B cell (primary cell): ENCODE measurements around the gene CCDC97. TPM values are rescaled to one million over a fixed set of nuclear protein-coding genes. Genes with fewer than 3 reads are reported as not detected.
A peak's percentile ranks its signal among the peaks of the same experiment; 100 is the strongest.
"Not testable (repeated sequence)": the region's sequence is repeated elsewhere in the genome, so short reads cannot be mapped to it uniquely, and the experiment has no call there.

ENCODE experiments used
- ATAC-seq: fragments of 200-7000 bp; cut with Tn5 transposase; one replicate; pipeline ENCODE4 v1.10.0; 2021; ENCODE audit warnings: low read depth, mild to moderate bottlenecking, moderate number of reproducible peaks, moderate library complexity
- CTCF ChIA-PET: fragments of 350-600 bp; sonication (Branson Sonifier 250); formaldehyde crosslinking; loops from one replicate; lab custom pipeline; 2021; ENCODE audit warnings: antibody characterized with exemption, inconsistent platforms; lab: Charles Lee
- POLR2A ChIA-PET: fragments of 350-600 bp; sonication (Branson Sonifier 250); formaldehyde crosslinking; loops from one replicate; lab custom pipeline; 2021; ENCODE audit warnings: antibody characterized with exemption; lab: Charles Lee
- DNase-seq: peaks from one replicate; pipeline ENCODE4 v3.0.0; 2013
- H2AFZ ChIP-seq: 2 replicates; pipeline ENCODE4 v1.6.1; 2012; ENCODE audit warnings: mild to moderate bottlenecking, low read depth, low read length; ENCODE audit not compliant: insufficient read depth, poor library complexity, severe bottlenecking
- H3K27ac ChIP-seq, 2 donors: 1 replicate in 1 of 2; 2 replicates in 1 of 2; pipeline ENCODE4 v1.5.1; 2012 to 2013; ENCODE audit warnings: low read length in 2 of 2, mild to moderate bottlenecking in 2 of 2, moderate library complexity in 1 of 2
- H3K27me3 ChIP-seq, 4 experiments: fragments of 200-600 bp in 1 of 4; sonication (generic) in 1 of 4; replicated peaks in 1 of 4; 1 replicate in 2 of 4; 2 replicates in 2 of 4; pipeline versions ENCODE4 v1.6.1 to v1.7.0; 2013 to 2016; ENCODE audit warnings: low read length in 3 of 4, mild to moderate bottlenecking in 2 of 4, mixed read lengths in 1 of 4, moderate library complexity in 1 of 4; ENCODE audit not compliant: insufficient read depth in 4 of 4, control insufficient read depth in 3 of 4; ENCODE audit errors: control extremely low read depth in 1 of 4
- H3K36me3 ChIP-seq, 2 experiments: replicated peaks in 1 of 2; 1 replicate in 1 of 2; 2 replicates in 1 of 2; pipeline versions ENCODE4 v1.6.1 to v1.7.1; 2013; ENCODE audit warnings: low read length in 1 of 2; ENCODE audit not compliant: insufficient read depth in 2 of 2, control insufficient read depth in 1 of 2; ENCODE audit errors: control extremely low read depth in 1 of 2, extremely low read depth in 1 of 2
- H3K4me1 ChIP-seq, 2 donors: fragments of 200-600 bp in 1 of 2; sonication (generic) in 1 of 2; 1 replicate in 1 of 2; 2 replicates in 1 of 2; pipeline versions ENCODE4 v1.5.1 to v1.6.1; 2013 to 2017; ENCODE audit warnings: low read length in 2 of 2; ENCODE audit not compliant: control insufficient read depth in 2 of 2, insufficient read depth in 2 of 2
- H3K4me2 ChIP-seq: replicated peaks from 2 replicates; pipeline ENCODE3; 2012; ENCODE audit warnings: mild to moderate bottlenecking, low read depth, low read length; ENCODE audit not compliant: poor library complexity, severe bottlenecking
- H3K4me3 ChIP-seq, 5 experiments: fragments of 200-600 bp in 1 of 5; sonication (generic) in 1 of 5; 1 replicate in 3 of 5; 2 replicates in 2 of 5; pipeline versions ENCODE4 v1.5.1 to v1.7.0; 2011 to 2016; ENCODE audit warnings: low read length in 4 of 5, mild to moderate bottlenecking in 4 of 5, low read depth in 2 of 5, control low read depth in 1 of 5, moderate library complexity in 1 of 5; ENCODE audit not compliant: insufficient read depth in 1 of 5; ENCODE audit errors: control extremely low read depth in 1 of 5, extremely low read depth in 1 of 5
- H3K79me2 ChIP-seq: fragments of 200-600 bp; sonication (generic); one replicate; pipeline ENCODE4 v1.6.0; 2016; ENCODE audit warnings: low read length; ENCODE audit not compliant: control insufficient read depth, insufficient read depth
- H3K9ac ChIP-seq: fragments of 200-600 bp; sonication (generic); 2 replicates; pipeline ENCODE4 v1.6.1; 2017; ENCODE audit warnings: mild to moderate bottlenecking, low read length, moderate library complexity
- H3K9me3 ChIP-seq, 3 donors: one replicate each; pipeline versions ENCODE4 v1.6.1 to v1.7.1; 2013; ENCODE audit warnings: low read length in 2 of 3; ENCODE audit not compliant: control insufficient read depth in 2 of 3, insufficient read depth in 1 of 3; ENCODE audit errors: control extremely low read depth in 1 of 3
- H4K20me1 ChIP-seq: 2 replicates; pipeline ENCODE4 v1.6.0; 2012; ENCODE audit warnings: mild to moderate bottlenecking, low read length; ENCODE audit not compliant: insufficient read depth, control insufficient read depth, poor library complexity, severe bottlenecking
- H3K27ac Mint-ChIP-seq: one replicate; pipeline ENCODE4 v1.8.0; 2021; ENCODE audit warnings: mixed read lengths
- H3K27me3 Mint-ChIP-seq: one replicate; pipeline ENCODE4 v1.8.0; 2021; ENCODE audit warnings: mixed read lengths
- H3K4me1 Mint-ChIP-seq: one replicate; pipeline ENCODE4 v1.8.0; 2021; ENCODE audit warnings: mixed read lengths
- H3K4me3 Mint-ChIP-seq: one replicate; pipeline ENCODE4 v1.8.0; 2021; ENCODE audit warnings: mixed read lengths
- H3K9me3 Mint-ChIP-seq: one replicate; pipeline ENCODE4 v1.8.0; 2022; ENCODE audit warnings: mixed read lengths; ENCODE audit not compliant: insufficient read depth
- EZH2 ChIP-seq: IDR thresholded peaks from 2 replicates; pipeline ENCODE4 v1.6.1; 2012; ENCODE audit warnings: borderline replicate concordance, low read depth, mild to moderate bottlenecking, moderate library complexity, low read length; ENCODE audit not compliant: insufficient read depth, poor library complexity, severe bottlenecking
- WGBS: methylation state at CpG from one replicate; pipeline ENCODE4 v1.1.5; 2013; ENCODE audit warnings: missing lambda C conversion rate; ENCODE audit not compliant: insufficient coverage; 5-methylcytosine and 5-hydroxymethylcytosine counted together
- intact Hi-C: fragments of 100-400 bp; cut with micrococcal nuclease; formaldehyde crosslinking; loops from one replicate; pipeline ENCODE4 v1.10.0; 2022
- polyA plus RNA-seq: library from polyadenylated mRNA; depleted of rRNA; stranded (reverse); fragments of >200 nt; gene quantifications from 2 replicates; pipeline ENCODE4 v1.2.3, GENCODE V29; 2012
- total RNA-seq, 2 donors: library from RNA; stranded (reverse); fragments of 120-200 nt in 1 of 2; gene quantifications; 1 replicate in 1 of 2; 2 replicates in 1 of 2; pipeline versions ENCODE4 v1.2.3 to v1.2.4, GENCODE V29; 2013 to 2022
- TF ChIP-seq, protein P1 (sequence below): fragments of 200-600 bp; IDR thresholded peaks from one replicate; pipeline ENCODE4 v1.8.0; 2022; ENCODE audit warnings: antibody characterized with exemption, mild to moderate bottlenecking

CCDC97 gene
- total and polyA plus RNA-seq, 2 donors (not counting 1 experiment from before 2014, with no cell fraction given), result 16.3 to 68.3 TPM

DNA sequence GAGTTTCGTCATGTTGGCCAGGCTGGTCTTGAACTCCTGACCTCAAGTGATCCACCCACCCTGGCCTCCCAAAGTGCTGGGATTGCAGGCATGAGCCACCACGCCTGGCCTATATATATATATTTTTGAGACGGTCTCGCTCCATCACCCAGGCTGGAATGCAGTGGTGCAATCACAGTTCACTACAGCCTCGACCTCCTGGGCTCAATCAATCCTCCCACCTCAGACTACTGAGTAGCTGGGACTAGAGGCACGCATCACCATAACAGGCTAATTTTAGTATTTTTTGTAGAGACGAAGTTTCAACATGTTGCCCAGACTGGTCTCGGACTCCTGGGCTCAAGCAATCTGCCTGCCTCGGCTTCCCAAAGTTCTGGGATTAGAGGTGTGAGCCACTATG, 36.9 kb downstream of the CCDC97 start:
- CTCF ChIA-PET, result interaction anchor here (1.0 kb wide), 2 partner anchors 9 to 49 kb away, joined by 3 read pairs; no protein-coding TSS in a partner anchor
- H3K27ac Mint-ChIP-seq, H3K27ac ChIP-seq, H3K4me3 Mint-ChIP-seq, intact Hi-C loops, DNase-seq, H3K9ac ChIP-seq, ATAC-seq, H3K4me2 ChIP-seq, H3K9me3 ChIP-seq, H3K27me3 Mint-ChIP-seq, H2AFZ ChIP-seq, H3K27me3 ChIP-seq, H3K9me3 Mint-ChIP-seq, H3K4me3 ChIP-seq, POLR2A ChIA-PET: not testable (repeated sequence)
- H4K20me1 ChIP-seq, result peaks cover 97% of the 10 kb centered on the region
- 80% methylated on average over 1 of the region's 9 CpGs for WGBS
- H3K4me1 Mint-ChIP-seq, result peaks cover 52% of the 10 kb centered on the region
- H3K4me1 ChIP-seq, result peaks cover 33 to 53% of the 10 kb centered on the region in 2 donors
- peaks cover 2 to 53% of the 10 kb centered on the region in 2 experiments for H3K36me3 ChIP-seq
- peaks cover 94% of the 10 kb centered on the region for H3K79me2 ChIP-seq

DNA sequence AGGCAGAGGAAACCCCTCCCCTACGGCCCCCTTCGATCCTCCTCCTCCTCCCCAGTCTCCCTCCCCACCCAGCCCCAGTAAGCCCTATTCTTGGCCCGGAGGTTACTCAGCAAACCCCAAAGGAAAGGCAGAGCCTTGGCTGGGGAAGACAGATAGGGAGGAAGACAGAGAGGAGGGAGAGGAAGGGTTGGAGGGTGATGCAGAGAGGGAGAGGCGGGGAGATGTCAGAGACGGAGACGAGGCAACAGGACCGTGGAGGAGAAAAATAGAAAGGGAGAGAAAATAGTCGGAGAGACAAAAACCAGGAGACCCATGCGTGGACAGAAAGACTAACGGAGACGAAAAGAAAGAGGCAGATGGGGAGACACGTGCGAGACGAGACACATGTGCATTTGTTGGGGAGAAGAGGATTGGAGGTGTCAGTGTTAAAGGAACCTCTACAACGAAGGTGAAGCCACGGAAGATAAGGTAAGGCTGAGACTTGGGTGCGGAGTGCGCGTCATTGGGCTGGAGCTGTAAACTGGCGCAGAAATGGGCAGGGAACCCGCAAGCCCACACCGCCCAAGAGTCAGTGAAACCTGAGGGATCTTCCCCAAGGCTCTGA, 40.9 kb downstream of the CCDC97 start:
- peaks cover 72% of the 10 kb centered on the region for H3K79me2 ChIP-seq
- H2AFZ ChIP-seq, result peak overlapping the region; percentile 63
- intact Hi-C loops, result loop anchor here (1.0 kb wide), 2 partner anchors 24 to 41 kb away; partner anchors contain the start of gene CCDC97
- peak overlapping the region; percentile 95 for H3K4me2 ChIP-seq
- no peak for TF ChIP-seq EZH2
- TF ChIP-seq, protein P1, sequence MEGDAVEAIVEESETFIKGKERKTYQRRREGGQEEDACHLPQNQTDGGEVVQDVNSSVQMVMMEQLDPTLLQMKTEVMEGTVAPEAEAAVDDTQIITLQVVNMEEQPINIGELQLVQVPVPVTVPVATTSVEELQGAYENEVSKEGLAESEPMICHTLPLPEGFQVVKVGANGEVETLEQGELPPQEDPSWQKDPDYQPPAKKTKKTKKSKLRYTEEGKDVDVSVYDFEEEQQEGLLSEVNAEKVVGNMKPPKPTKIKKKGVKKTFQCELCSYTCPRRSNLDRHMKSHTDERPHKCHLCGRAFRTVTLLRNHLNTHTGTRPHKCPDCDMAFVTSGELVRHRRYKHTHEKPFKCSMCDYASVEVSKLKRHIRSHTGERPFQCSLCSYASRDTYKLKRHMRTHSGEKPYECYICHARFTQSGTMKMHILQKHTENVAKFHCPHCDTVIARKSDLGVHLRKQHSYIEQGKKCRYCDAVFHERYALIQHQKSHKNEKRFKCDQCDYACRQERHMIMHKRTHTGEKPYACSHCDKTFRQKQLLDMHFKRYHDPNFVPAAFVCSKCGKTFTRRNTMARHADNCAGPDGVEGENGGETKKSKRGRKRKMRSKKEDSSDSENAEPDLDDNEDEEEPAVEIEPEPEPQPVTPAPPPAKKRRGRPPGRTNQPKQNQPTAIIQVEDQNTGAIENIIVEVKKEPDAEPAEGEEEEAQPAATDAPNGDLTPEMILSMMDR, result no peak
- DNase-seq (no peak), ATAC-seq (no peak)
- no peaks in the 10 kb centered on the region for H3K9me3 ChIP-seq
- H3K9ac ChIP-seq, result peak overlapping the region; percentile 88
- POLR2A ChIA-PET, result interaction anchor here (0.5 to 5.0 kb wide), 12 partner anchors 9 to 1517 kb away, joined by 3 to 69 read pairs (median 8); partner anchors contain the start of genes B9D2, DYRK1B and HNRNPUL1
- WGBS, result under 1% methylated on average over 20 of the region's 22 CpGs
- CTCF ChIA-PET, result interaction anchor here (0.7 to 7.6 kb wide), 14 partner anchors 10 to 376 kb away, joined by 3 to 130 read pairs (median 8); partner anchors contain the start of genes B9D2, CCDC97 and HNRNPUL1
- H3K27me3 ChIP-seq, result no peaks in the 10 kb centered on the region
- H3K27ac ChIP-seq, result peak overlapping the region; percentile 79 to 91
- H3K4me1 ChIP-seq, result peaks cover 28 to 37% of the 10 kb centered on the region in 2 donors
- Mint-ChIP-seq H3K9me3 (no peaks in the 10 kb centered on the region), H3K27me3 (no peaks in the 10 kb centered on the region), H3K4me1 (peaks cover 46% of the 10 kb centered on the region), H3K4me3 (peak overlapping the region; percentile 93), H3K27ac (peak overlapping the region; percentile 92)
- peak overlapping the region; percentile 83 to 100 (median 92) for H3K4me3 ChIP-seq
- H4K20me1 ChIP-seq, result peaks cover 78% of the 10 kb centered on the region
- H3K36me3 ChIP-seq, result peaks cover 0 to 26% of the 10 kb centered on the region in 2 experiments
